ENCODE results near the gene BCL7A.

The BCL7A gene

DNA sequence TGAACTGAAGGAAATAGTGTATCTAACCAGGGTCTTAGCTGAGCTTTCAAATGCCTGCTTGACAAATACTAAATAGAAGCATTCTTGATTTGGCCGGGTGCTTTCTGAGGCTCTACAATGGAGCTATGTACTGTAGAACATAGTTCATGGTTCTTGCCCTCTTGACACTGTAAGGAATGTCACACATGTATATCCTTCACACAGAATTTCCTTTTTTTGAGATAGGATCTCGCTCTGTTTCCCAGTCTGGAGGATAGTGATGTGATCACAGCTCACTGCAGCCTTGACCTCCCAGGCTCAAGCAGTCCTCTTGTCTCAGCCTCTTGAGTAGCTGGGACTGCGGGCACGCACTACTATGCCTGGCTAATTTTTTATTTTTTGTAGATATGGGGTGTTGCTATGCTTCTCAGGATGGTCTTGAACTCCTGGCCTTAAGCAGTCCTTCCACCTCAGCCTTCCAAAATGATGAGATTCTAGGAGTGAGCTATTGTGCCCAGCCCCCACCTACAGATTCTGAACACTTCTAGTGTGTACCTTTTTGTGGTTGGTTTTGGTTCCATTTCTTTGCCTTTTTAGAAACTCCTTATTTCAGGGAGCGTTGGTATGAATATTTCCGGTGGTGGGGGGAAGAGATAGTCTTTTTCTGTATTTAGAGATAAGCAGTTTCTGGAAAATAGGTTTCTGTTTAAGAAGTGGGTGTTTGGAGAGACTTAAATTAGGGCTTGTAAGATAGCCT, 61.1 kb downstream of the BCL7A start:
- no peak overlapping the region for H3K27ac ChIP-seq (ENCODE audit: low read depth, low read length)

DNA sequence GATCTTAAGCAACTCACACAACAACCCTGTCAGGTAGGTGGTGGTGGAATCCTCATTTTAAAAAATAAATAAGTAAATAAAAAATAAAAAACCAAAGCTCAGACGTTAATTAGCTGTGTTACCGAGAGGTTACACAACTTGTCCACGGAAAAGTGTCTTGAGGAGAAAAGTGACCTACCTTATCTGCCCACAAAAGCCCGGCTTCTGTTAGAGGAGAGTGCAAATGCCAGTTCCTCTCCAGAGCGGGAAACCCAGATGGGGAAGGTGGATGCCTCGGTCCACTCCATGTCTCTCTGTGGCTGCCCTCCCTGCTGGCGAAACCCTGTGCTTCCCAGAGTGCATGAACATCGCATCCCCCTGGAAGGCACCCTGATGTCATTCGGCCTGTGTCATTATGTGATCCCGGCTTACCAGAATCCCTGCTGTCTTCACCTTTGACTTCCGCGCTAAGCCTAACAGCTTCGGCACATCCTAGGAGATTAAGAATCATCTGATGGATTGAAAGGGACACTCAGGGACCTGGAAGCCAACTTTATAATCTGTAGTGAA, 63.2 kb downstream of the BCL7A start:
- H3K27ac ChIP-seq (ENCODE audit: low read depth, low read length): no peak overlapping the region
- H3K9me3 ChIP-seq (ENCODE audit: control insufficient read depth, insufficient read depth, low read depth, low read length): no peaks in the 10 kb centered on the region
- H3K4me1 ChIP-seq (ENCODE audit: control insufficient read depth, insufficient read depth, low read length): peaks cover 55% of the 10 kb centered on the region
- H3K4me3 ChIP-seq (ENCODE audit: low read depth, low read length): no peak overlapping the region
- H3K36me3 ChIP-seq (ENCODE audit: control insufficient read depth, insufficient read depth, low read length): peaks cover 16% of the 10 kb centered on the region
- H3K27me3 ChIP-seq (ENCODE audit: control insufficient read depth, insufficient read depth, low read length): peaks cover 4% of the 10 kb centered on the region; the same call in 1 of the 2 replicates
- H3K9ac ChIP-seq (ENCODE audit: low read length): no peak overlapping the region

More for the DNA sequence above, 61.1 kb downstream of the BCL7A start:
- Histone ChIP-seq H3K27me3 (ENCODE audit: control insufficient read depth, insufficient read depth, low read length) (peaks cover 14% of the 10 kb centered on the region), H3K4me3 (ENCODE audit: low read depth, low read length) (no peak overlapping the region), H3K4me1 (ENCODE audit: control insufficient read depth, insufficient read depth, low read length) (peaks cover 46% of the 10 kb centered on the region), H3K36me3 (ENCODE audit: control insufficient read depth, insufficient read depth, low read length) (peaks cover 16% of the 10 kb centered on the region), H3K9me3 (ENCODE audit: control insufficient read depth, insufficient read depth, low read depth, low read length) (no peaks in the 10 kb centered on the region), H3K9ac (ENCODE audit: low read length) (no peak overlapping the region)

DNA sequence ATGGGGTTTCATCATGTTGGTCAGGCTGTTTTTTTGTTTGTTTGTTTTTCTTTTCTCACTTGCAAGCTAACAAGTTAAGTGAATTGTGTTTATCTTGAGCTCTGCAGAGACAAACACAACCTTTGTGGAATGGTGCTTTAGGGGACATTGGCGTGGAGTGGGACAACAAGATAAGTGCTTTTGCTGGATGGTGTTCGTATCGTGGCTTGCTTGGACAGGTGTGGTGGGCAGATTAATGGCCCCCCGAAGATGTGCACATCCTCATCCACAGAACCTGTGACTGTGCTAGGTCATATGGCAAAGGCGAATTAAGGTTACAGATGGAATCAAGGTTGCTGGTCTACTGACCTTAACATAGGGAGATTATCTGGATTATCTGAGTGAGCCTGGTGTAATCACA, 63.9 kb downstream of the BCL7A start:
- Histone ChIP-seq H3K4me1 (ENCODE audit: control insufficient read depth, insufficient read depth, low read length) (peaks cover 49% of the 10 kb centered on the region), H3K9me3 (ENCODE audit: control insufficient read depth, insufficient read depth, low read depth, low read length) (no peaks in the 10 kb centered on the region), H3K27ac (ENCODE audit: low read depth, low read length) (no peak overlapping the region), H3K4me3 (ENCODE audit: low read depth, low read length) (no peak overlapping the region), H3K36me3 (ENCODE audit: control insufficient read depth, insufficient read depth, low read length) (peaks cover 16% of the 10 kb centered on the region), H3K9ac (ENCODE audit: low read length) (no peak overlapping the region), H3K27me3 (ENCODE audit: control insufficient read depth, insufficient read depth, low read length) (no peaks in the 10 kb centered on the region)

DNA sequence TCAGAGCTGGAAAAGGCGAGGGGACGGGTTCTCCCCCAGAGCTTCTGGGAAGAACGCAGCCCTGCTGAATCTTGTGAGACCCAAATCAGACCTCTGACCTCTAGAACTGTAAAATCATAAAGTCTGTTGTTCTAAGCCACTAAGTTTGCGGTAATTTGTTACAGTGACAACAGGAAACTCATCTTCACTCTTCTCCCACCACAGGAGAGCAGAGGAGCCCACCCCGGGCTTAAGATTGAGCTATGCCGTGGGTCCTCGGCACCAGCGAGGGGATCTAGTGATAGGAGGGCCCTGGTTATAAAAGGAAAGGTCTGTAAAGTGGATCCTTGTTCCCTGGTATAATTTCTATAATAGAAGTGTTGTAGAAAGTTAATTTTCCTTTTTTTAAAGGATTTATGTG, 64.4 kb downstream of the BCL7A start:
- H3K36me3 ChIP-seq (ENCODE audit: control insufficient read depth, insufficient read depth, low read length): peaks cover 16% of the 10 kb centered on the region

DNA sequence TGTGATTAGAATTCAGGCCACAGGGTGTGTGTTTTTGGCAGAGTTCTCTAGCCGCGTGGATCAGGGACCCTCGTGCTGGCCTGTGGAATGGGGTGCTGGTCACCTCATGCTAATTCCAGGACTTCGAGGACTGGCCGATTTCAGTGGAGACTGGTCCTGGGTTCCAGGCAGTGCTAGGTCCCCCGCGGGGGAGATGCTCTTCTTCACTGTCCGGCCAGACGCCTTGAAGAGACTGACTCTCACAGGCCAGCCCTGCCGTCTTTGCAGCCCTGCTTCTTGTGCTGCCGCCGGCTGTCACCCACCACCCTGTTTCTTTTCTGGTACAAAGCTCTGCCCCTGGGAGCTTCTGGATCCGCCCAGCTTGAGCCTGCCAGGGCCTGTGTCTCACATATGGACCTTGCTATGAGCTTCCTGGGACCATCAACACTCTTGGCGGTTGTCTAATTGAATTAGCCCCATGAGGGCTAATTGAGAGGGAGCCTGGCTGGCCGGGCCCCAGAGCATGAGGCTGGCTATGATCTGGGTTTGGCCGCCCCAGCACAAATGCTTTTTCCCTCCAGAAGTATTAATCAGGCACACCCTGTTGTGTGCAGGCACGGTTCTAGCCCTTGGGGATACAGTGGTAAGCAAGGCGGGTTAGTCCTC, 65.1 kb downstream of the BCL7A start:
- Histone ChIP-seq H3K27ac (ENCODE audit: low read depth, low read length) (no peak overlapping the region), H3K4me3 (ENCODE audit: low read depth, low read length) (no peak overlapping the region), H3K36me3 (ENCODE audit: control insufficient read depth, insufficient read depth, low read length) (peaks cover 16% of the 10 kb centered on the region), H3K4me1 (ENCODE audit: control insufficient read depth, insufficient read depth, low read length) (peaks cover 37% of the 10 kb centered on the region), H3K9ac (ENCODE audit: low read length) (no peak overlapping the region), H3K9me3 (ENCODE audit: control insufficient read depth, insufficient read depth, low read depth, low read length) (no peaks in the 10 kb centered on the region), H3K27me3 (ENCODE audit: control insufficient read depth, insufficient read depth, low read length) (no peaks in the 10 kb centered on the region)

More for the DNA sequence above, 64.4 kb downstream of the BCL7A start:
- Histone ChIP-seq H3K9me3 (ENCODE audit: control insufficient read depth, insufficient read depth, low read depth, low read length) (no peaks in the 10 kb centered on the region), H3K4me1 (ENCODE audit: control insufficient read depth, insufficient read depth, low read length) (peaks cover 43% of the 10 kb centered on the region), H3K9ac (ENCODE audit: low read length) (no peak overlapping the region), H3K4me3 (ENCODE audit: low read depth, low read length) (no peak overlapping the region), H3K27me3 (ENCODE audit: control insufficient read depth, insufficient read depth, low read length) (no peaks in the 10 kb centered on the region), H3K27ac (ENCODE audit: low read depth, low read length) (no peak overlapping the region)

DNA sequence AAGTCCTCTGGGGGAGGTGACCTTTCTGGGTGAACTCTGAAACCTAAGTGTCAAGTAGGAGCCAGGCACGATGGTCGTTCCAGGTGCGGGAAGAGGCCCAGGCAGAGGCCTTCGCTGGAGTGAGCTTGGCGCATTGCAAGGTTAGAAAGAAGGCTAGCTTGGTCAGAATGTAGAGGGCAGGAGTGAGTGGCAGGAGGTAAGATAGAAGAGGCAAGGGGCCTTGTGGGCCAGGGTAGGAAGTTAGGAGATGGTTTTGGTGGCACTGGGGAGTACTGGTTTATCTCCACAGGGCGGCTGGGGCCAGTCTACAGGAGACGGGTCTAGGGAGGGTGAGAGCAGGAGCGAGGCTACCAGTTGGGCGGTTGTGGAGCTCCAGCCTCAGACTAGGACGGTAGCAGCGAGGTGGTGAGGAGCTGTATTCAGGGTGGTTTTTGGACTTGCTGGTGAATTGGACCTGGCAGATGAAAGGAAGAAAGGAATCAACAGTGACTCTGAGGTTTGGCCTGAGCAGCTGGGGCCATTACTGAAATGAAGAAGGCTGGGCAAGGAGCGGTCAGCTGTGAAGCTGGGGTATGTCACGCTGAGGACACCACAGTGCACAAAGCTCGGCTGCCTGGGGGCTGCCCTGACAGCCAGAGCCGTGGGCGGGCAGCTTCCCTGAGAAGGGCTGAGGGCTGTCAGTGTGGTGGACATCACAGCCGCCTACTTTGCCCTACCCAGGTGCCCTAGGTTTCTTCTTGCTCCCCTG, 65.9 kb downstream of the BCL7A start:
- Histone ChIP-seq H3K4me1 (ENCODE audit: control insufficient read depth, insufficient read depth, low read length) (peaks cover 29% of the 10 kb centered on the region; the same call in 1 of the 2 replicates), H3K27ac (ENCODE audit: low read depth, low read length) (no peak overlapping the region), H3K4me3 (ENCODE audit: low read depth, low read length) (no peak overlapping the region), H3K9me3 (ENCODE audit: control insufficient read depth, insufficient read depth, low read depth, low read length) (no peaks in the 10 kb centered on the region), H3K36me3 (ENCODE audit: control insufficient read depth, insufficient read depth, low read length) (peaks cover 16% of the 10 kb centered on the region), H3K9ac (ENCODE audit: low read length) (no peak overlapping the region), H3K27me3 (ENCODE audit: control insufficient read depth, insufficient read depth, low read length) (no peaks in the 10 kb centered on the region)

DNA sequence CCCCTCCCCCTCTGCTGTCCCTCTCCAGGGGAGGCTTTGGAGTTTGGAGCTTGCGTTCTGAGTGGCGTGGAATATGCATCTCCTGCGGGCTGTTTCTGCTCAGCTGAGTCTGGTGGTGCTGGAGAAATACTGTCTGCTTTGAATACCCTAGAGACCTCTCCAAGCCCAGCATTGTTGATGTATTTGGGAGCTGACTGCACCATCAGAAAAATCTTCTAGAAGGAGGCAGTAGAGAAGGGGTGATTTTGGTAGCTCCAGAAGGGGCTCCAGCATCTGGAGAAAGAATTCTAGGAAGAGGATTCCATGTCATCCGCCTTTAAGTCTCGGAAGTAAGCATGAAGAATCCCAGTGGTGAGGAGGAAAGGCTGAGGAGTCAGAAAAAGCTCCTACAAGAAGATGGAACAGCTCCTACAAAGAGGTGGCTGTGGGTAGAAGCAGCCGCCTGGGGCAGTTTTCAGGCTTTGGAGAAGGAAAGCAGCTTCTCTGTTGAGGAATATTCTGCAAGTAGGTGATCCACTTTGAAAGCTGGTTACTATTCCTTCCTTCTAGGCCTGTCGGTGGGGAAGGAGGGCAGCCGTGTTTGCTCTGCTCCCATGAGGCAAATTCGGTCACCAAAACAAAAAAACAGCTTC, 66.6 kb downstream of the BCL7A start:
- Histone ChIP-seq H3K4me1 (ENCODE audit: control insufficient read depth, insufficient read depth, low read length) (peaks cover 28% of the 10 kb centered on the region; the same call in 1 of the 2 replicates), H3K9me3 (ENCODE audit: control insufficient read depth, insufficient read depth, low read depth, low read length) (no peaks in the 10 kb centered on the region), H3K36me3 (ENCODE audit: control insufficient read depth, insufficient read depth, low read length) (peaks cover 16% of the 10 kb centered on the region), H3K27me3 (ENCODE audit: control insufficient read depth, insufficient read depth, low read length) (no peaks in the 10 kb centered on the region), H3K4me3 (ENCODE audit: low read depth, low read length) (no peak overlapping the region), H3K27ac (ENCODE audit: low read depth, low read length) (no peak overlapping the region), H3K9ac (ENCODE audit: low read length) (no peak overlapping the region)

DNA sequence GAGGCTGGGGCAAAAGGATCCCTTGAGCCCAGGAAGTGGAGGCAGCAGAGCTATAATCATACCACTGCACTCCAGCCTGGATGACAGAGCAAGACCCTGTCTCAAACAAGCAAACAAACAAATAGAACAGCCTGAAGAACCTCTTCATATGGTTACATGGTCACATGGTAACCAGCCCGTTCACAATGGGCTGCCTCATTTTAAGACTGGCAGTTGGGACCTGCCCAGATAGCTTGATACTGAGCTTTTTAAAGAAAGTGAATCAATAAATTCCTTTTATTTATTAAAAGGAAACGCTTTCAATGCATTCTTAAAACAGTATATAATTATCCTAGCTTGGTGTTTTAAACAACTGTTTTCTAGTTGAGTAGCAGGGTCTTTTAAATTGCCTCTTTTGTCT, 67.4 kb downstream of the BCL7A start:
- H3K4me3 ChIP-seq (ENCODE audit: low read depth, low read length): no peak overlapping the region
- no peaks in the 10 kb centered on the region for H3K27me3 ChIP-seq (ENCODE audit: control insufficient read depth, insufficient read depth, low read length)
- peaks cover 10% of the 10 kb centered on the region for H3K36me3 ChIP-seq (ENCODE audit: control insufficient read depth, insufficient read depth, low read length)
- H3K4me1 ChIP-seq (ENCODE audit: control insufficient read depth, insufficient read depth, low read length): peaks cover 28% of the 10 kb centered on the region; the same call in 1 of the 2 replicates
- no peaks in the 10 kb centered on the region for H3K9me3 ChIP-seq (ENCODE audit: control insufficient read depth, insufficient read depth, low read depth, low read length)
- H3K27ac ChIP-seq (ENCODE audit: low read depth, low read length): no peak overlapping the region
- no peak overlapping the region for H3K9ac ChIP-seq (ENCODE audit: low read length)

DNA sequence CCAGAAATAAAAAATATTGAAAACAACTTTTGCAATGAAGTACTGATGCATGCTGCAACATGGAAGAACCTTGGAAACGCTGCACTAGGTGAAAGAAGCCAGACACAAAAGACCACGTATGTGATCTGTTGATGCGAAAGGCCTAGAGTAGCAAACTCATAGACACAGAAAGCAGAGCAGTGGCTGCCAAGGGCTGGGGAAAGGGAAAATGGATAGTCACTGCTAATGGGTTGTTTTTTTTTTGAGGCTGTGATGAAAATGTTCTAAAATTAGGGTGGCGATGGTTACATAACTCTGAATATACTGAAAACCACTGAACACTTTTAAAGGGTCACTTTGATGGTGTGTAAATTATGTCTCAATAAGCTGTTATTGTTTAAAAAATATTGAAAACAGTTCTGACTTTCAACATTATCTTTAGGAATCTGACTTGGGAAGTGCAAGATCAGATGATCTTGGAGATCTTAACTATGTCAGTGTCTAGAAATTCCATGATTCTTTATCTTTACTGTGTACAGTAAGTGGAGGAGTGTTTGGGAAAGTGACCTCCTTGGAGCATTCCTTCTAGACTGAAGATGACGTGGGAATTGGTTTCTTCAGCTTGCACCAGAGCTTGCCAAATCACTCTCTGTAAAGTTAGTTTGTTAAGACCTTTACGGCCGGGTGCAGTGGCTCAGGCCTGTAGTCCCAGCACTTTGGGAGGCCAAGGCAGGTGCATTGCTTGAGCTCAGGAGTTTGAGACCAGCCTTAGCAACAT, 69.3 kb downstream of the BCL7A start:
- H3K4me1 ChIP-seq (ENCODE audit: control insufficient read depth, insufficient read depth, low read length): peaks cover 28% of the 10 kb centered on the region; the same call in 1 of the 2 replicates
- no peaks in the 10 kb centered on the region for H3K27me3 ChIP-seq (ENCODE audit: control insufficient read depth, insufficient read depth, low read length)
- H3K36me3 ChIP-seq (ENCODE audit: control insufficient read depth, insufficient read depth, low read length): no peaks in the 10 kb centered on the region
- H3K9ac ChIP-seq (ENCODE audit: low read length): no peak overlapping the region
- H3K4me3 ChIP-seq (ENCODE audit: low read depth, low read length): no peak overlapping the region
- no peak overlapping the region for H3K27ac ChIP-seq (ENCODE audit: low read depth, low read length)
- no peaks in the 10 kb centered on the region for H3K9me3 ChIP-seq (ENCODE audit: control insufficient read depth, insufficient read depth, low read depth, low read length)
